ENCODE data around the gene ARHGEF3.

The ARHGEF3 gene

GRCh38 chr3:56792193-56792592 lies 9.6 kb downstream of the ARHGEF3 start:
- DNase-seq, result peak in 1 of 2 experiments; percentile 23

DNA sequence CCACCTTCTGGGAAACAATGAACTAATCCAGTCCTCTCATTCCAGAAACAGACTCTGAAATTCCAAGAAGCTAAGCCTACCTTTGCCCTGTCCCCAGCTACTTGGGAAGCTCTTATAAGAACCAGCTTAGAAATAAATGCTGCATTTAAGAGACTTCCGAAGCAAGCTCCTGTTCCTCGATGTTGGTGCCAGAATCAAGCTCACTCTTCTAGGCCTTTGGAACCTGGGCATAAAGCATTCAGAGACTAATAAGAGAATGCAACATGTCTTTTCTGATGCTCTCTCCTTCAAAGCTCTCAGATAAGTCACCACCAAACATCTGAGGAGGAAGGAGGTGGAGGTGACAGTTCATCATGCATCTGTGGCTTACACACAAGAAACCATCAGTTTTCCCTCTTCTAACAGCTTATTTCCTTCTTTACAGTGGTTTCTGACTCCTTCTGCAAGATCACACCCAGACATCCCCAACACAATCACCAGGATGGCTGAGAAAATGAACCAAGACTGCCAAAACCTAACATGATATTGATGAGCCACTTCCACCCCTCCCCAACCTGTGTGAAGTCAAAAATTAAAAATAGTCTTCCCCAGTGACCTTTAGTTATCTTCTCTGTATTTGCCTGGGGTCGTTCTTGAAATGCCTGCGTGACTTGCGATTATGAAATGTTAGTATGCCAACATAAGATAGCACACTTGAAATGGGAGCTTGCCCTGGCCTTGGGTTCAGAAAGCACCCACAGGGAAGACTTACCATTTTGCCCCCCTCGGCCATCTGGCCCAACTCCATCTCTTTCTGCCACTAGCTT lies 11.5 kb downstream of the ARHGEF3 start:
- DNase-seq, result peak in 1 of 2 experiments; percentile 39

DNA sequence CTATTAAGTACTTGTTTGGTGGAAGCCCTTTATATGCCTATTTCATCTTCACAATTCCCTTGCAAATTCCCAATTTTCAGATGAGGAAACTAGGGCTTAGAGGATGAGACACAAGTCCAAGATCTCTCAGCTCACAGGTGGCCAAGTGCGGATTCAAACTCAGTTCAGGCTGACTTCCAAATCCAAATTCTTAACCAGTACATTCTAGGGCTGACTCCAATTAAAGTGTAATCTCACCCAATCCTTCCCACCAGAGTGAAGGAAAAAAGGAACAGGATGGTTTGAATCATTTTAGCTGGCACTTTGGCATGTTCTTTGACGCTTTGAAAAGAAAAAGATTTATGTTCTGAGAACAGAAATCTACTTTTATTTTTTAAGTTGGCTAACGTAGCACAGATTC lies 12.7 kb downstream of the ARHGEF3 start:
- DNase-seq, result no peak

DNA sequence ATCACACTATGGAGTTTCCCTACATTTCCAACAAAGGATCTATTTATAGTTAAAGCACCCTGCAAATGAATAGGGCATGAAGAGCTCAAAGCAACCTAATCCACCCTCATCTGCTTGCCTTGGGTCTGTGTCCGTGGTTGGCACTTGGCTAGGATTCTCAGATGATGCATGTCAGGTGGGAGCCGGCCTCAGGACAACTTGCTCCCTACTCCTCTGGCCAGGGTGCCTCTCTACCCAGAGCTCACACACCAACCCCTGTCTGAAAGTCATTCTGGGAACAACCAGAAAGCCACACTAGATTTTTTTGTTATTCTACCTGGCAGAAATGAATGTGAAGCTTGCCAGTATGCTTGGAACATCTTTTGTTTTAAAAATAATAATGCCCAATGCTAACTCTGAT lies 13.2 kb downstream of the ARHGEF3 start:
- peak in 1 of 2 experiments; percentile 47 for DNase-seq

DNA sequence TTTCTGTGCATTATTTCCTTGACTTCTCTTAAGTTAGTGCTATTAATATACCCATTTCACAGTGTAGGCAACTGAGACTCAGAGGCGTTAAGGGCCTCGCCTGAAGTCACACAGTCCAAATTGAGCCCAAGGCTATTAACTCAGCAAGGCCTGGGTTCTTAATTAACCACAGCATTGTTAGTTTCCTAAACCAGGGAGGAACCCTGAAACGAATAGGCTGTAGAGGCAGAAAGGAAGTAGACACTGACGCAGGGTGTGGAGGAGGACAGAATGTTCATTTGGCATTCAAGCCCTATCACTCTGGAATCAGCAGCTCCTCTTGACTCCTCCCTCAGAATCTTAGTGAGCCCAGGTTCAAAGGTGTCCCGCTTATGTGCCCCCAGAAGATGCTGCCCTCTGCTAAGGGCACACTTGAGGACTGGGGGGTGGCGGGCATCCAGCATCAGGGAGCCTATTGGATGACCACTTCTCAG lies 13.9 kb downstream of the ARHGEF3 start:
- peak in 1 of 2 experiments; percentile 53 for DNase-seq

DNA sequence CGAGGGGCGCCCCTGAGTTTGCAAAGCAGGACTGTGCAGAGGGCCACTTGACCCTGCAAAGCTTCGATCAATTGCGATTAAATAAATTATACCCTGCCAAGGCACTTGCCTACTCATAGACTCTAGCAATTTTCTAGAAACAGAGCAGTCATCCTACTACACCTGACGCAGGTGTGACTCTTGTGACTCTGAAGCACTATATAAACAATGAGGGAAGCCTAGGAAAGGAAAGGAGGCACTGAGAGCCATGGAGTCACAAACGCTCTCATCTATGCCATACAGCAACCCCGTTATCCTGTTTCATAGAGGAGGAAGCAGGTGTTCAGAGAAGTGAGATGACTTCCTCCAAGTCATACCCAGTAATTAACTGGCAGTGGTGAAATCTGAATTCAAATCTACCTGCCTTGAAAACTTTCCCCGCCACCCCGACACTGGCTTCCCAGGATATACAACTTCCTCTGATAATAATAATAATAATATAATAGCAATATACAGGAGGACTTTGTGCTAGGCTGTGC lies 14.4 kb downstream of the ARHGEF3 start:
- DNase-seq, result peak in 1 of 2 experiments; percentile 23

DNA sequence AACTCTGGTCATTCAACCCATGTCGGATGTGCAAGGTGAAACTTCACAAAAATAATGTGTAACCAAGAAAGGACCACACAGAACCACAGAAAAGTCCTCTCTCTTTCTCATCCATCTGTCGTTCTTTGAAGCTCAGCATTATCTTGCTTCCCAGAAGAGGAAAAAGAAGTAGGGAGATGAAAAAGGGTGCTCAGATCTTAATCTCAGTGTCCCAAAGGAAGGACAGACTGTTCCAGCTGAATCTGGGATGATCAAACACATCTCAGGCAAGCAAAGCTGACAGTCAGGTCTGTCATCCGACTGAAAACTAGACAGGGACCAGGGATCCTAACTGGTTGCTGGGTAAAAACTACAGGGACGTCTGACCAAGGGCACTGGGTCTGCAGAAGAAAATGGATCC lies 16.2 kb downstream of the ARHGEF3 start:
- no peak for DNase-seq

- DNase-seq, result peak in 1 of 2 experiments; percentile 16
Observed at GRCh38 chr3:56784448-56785001, 17.2 kb downstream of the ARHGEF3 start.

DNA sequence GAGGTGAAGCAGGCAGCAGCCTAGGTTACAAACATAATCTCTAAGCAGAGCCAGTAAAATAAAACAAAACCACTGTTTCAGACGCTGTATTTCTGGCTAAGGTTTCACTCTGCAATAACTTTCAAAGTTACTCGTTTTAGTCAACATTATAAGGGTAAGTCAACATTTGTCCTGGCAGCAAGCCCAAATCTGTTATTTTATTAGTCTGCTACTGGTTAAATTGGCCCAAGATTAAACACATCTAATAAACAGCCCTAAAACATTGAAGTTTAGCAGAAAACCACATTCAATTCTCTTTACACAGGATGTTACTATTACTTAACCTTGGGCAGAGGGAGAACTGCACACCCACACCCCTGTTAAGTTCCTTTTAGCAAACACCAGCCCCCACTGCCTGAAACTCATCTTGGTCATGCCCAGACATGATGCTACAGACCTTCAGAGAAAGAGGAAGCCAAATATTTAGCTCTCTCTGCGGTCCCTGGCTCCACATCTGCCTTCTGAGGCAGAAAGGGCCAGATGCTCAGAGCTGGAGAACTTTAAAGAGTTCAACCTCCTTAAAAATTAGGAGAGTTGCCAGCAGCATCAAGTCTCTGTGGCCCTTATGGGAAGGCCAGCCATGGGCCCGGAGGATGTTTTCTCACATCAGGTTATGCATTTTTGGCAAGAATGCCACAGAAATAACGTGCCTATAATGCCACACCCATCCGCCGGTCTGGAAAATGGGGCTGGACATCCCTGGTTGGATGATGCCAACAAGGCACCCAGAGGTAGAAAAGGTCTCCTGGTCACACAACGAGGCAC lies 17.9 kb downstream of the ARHGEF3 start:
- peak; percentile 65 to 74 for DNase-seq

- DNase-seq, result peak in 1 of 2 experiments; percentile 38
Observed at GRCh38 chr3:56782906-56783305, 18.8 kb downstream of the ARHGEF3 start.

GRCh38 chr3:56782215-56782614 lies 19.5 kb downstream of the ARHGEF3 start:
- no peak for DNase-seq

DNA sequence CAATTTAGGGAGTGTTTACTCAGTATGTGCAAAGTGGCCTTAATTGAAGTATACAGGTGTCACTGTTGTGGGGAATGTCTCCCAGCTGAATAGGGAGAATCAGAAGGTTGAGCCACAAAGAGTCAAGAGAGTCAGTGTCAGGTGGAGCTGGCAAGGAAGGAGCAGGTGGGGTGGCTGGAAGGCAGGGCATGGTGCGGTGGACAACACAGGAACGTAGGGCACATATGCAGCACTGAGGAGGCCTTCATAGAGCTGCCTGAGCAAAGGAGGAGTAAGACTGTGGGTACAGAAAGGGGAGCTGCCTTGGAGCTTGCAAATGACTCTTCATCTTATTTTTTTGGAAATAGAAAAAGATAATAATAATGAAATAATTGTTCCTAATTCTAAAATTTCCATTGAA lies 20.0 kb downstream of the ARHGEF3 start:
- peak in 1 of 2 experiments; percentile 19 for DNase-seq

DNA sequence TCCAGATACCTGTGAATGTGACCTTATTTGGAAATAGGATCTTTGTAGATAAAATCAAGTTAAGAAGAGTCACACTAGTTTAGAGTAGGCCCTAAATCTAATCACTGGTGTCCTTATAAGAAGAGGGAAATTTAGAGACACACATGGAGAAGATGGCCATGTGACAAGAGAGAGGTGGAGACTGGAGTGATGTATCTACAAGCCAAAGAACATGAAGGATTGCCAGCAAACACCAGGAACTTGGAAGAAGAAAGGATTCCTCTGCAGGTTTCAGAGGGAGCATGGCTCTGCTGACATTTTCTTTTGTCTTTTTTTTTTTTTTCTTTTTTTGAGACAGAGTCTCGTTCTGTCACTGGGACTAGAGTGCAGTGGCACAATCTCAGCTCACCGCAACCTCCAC lies 20.8 kb downstream of the ARHGEF3 start:
- DNase-seq, result no peak

DNA sequence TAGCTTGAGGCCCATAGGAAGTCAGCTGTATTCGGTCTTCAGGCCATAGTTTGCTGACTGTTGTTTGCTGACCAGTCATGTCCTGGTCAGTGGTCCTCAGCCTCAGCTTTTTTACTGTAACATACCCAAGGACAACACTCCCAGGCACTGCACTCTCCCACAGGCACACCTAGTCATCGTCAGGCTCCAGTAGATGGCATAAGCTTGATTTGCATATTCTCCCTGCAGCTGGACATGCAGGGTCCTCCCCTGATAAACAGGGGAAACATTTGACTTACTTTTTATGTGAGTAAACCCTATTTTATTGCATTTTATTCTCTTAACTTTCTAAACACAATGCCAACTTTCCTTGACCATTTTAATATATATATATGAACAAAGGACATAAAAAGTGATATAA lies 22.9 kb downstream of the ARHGEF3 start:
- peak in 1 of 2 experiments; percentile 11 for DNase-seq

- DNase-seq, result peak in 1 of 2 experiments; percentile 11
Observed at GRCh38 chr3:56776556-56776950, 25.2 kb downstream of the ARHGEF3 start.

GRCh38 chr3:56775838-56776555 lies 25.8 kb downstream of the ARHGEF3 start:
- peak in 1 of 2 experiments; percentile 23 for DNase-seq

DNA sequence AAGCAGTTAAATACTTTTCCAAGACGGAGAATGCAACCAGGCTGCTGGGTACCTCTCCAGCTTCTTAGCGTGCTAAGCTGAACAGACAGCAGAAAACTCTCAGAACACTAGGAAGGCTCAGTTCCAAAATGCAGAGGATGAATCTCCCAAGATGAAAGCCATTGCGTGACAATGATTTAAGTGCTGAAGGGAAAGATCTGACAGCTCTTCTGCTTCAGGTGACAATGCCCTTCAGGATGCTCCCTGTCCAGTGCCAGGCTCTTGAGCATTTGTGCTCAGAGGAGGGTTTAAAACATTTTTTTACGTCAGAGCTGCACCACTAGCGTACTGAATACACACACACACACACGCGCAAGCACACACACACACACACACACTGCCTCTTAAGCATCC lies 26.3 kb downstream of the ARHGEF3 start:
- DNase-seq, result no peak

DNA sequence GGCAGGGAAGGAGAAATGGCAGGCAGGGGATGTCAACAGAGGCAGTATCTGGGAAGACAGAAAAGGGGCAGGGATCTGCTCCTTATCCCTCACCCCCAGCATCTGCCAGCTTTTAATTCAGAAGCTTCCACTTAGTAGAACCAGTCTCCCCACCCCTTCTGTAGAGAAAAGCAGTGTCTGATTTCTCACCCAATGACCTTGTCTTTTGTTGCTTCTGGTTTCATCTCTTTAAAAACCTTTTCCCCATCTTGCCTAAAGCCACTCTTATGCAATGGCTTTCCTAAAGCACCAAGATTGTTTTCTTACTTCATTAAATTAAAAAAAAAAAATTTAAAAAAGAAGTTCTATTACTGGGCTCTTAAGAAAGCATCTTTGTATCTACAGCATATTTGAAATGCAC lies 27.8 kb downstream of the ARHGEF3 start:
- no peak for DNase-seq

GRCh38 chr3:56772952-56773938 lies 28.5 kb downstream of the ARHGEF3 start:
- peak in 1 of 2 experiments; percentile 9 for DNase-seq

DNA sequence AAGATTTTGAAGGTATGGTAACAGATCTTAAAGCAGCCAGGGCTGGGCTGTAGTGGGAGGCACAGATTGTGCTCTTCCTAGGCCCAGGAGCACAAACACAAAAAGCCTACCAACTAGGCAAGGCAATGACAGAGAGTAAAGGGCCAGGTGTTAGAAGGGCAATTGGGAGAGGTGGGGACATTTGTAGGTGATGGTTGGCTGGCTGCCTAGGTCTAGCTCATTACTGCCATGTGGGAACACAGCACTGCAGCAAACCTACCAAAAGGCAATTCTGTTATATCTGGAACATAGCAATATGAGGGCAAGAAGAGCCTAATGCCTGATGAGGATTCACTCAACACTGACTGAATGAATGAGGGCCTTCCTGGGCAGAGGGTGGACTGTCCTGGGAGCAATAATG lies 30.4 kb downstream of the ARHGEF3 start:
- peak in 1 of 2 experiments; percentile 10 for DNase-seq

DNA sequence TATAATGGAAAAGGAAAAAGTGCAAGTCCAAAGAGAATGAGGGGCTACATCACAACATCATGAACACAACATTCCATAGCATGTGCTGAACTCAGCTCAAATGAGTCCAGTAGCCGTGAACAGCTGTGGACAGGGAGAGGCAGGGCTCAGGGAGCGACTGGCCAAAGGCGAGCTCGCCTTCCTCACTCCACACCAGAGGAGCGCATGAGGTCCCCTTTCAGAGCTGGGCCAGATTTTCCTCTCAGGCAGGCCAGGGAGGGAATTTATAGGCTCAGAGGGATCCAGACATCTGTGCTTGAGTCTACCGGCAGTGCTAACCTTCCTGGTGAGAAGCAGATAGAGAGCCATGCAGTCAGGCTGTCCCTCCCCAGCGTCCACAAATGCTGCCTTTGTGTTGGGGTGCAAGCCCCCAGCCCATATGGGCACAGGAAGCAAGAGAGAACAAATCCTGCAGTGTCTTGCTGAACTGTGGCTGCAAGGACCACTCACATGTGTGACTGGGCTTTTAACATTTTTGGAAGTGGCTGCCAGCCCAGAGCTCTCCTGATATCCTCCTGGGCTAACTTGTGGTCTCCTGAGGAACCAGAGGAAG lies 32.5 kb downstream of the ARHGEF3 start:
- peak in 1 of 2 experiments; percentile 13 for DNase-seq

Data from activated T-cell treated with anti-CD3 and anti-CD28 coated beads, Interleukin-2, amount 50 U/mL, for 48 hours (primary cell).